Ishikawa (cell line): ENCODE results near the gene ORM2.

Experiments used
- CEBPB ChIP-seq: IDR thresholded peaks from 2 replicates; pipeline ENCODE4 v1.6.1; 2012
- CREB1 ChIP-seq: IDR thresholded peaks from 2 replicates; pipeline ENCODE4 v1.6.1; 2012; ENCODE audit warnings: low read depth
- EGR1 ChIP-seq: IDR thresholded peaks from 2 replicates; pipeline ENCODE4 v1.6.1; 2012
- EP300 ChIP-seq: IDR thresholded peaks from 2 replicates; pipeline ENCODE4 v1.6.1; 2012; ENCODE audit warnings: borderline replicate concordance
- FOXM1 ChIP-seq: IDR thresholded peaks from 2 replicates; pipeline ENCODE4 v1.6.1; 2012; ENCODE audit warnings: low read depth, borderline replicate concordance
- TAF1 ChIP-seq: IDR thresholded peaks from 2 replicates; pipeline ENCODE4 v1.6.1; 2012; ENCODE audit warnings: low read depth, mild to moderate bottlenecking
- TCF12 ChIP-seq: IDR thresholded peaks from 2 replicates; pipeline ENCODE4 v1.6.1; 2012; ENCODE audit warnings: low read depth
- YY1 ChIP-seq: IDR thresholded peaks from 2 replicates; pipeline ENCODE4 v1.6.1; 2012; ENCODE audit warnings: low read depth
- ZBTB7A ChIP-seq: IDR thresholded peaks from 2 replicates; pipeline ENCODE4 v1.6.1; 2012; ENCODE audit warnings: low read depth
- TF ChIP-seq, protein P1 (sequence below): IDR thresholded peaks from 2 replicates; pipeline ENCODE4 v1.6.1; 2012
- TF ChIP-seq, protein P2 (sequence below): IDR thresholded peaks from 2 replicates; pipeline ENCODE4 v1.6.1; 2012; ENCODE audit warnings: low read depth, mild to moderate bottlenecking

DNA sequence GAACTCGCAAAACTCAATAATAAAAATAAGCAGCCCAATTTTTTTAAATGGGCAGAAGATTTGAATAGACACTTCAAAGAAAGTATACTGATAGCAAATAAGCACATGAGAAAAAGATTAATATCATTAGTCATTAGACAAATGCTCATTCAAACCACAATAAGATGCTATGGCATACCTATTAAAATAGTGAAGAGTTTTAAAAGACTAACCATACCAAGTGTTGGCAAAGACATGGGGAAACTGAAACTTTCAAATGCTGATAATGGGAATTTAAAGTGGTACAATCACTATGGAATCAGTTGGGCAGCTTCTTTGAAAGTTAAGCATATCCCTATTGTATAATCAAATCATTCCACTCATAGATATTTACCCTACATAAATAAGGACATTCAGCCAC lies 33.3 kb upstream of the ORM2 start:
- TF ChIP-seq, protein P1, sequence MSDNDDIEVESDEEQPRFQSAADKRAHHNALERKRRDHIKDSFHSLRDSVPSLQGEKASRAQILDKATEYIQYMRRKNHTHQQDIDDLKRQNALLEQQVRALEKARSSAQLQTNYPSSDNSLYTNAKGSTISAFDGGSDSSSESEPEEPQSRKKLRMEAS: no peak
- no peak for TF ChIP-seq ZBTB7A
- no peak for TF ChIP-seq TCF12
- no peak for TF ChIP-seq EGR1
- no peak for TF ChIP-seq CEBPB
- TF ChIP-seq TAF1: no peak
- TF ChIP-seq, protein P2, sequence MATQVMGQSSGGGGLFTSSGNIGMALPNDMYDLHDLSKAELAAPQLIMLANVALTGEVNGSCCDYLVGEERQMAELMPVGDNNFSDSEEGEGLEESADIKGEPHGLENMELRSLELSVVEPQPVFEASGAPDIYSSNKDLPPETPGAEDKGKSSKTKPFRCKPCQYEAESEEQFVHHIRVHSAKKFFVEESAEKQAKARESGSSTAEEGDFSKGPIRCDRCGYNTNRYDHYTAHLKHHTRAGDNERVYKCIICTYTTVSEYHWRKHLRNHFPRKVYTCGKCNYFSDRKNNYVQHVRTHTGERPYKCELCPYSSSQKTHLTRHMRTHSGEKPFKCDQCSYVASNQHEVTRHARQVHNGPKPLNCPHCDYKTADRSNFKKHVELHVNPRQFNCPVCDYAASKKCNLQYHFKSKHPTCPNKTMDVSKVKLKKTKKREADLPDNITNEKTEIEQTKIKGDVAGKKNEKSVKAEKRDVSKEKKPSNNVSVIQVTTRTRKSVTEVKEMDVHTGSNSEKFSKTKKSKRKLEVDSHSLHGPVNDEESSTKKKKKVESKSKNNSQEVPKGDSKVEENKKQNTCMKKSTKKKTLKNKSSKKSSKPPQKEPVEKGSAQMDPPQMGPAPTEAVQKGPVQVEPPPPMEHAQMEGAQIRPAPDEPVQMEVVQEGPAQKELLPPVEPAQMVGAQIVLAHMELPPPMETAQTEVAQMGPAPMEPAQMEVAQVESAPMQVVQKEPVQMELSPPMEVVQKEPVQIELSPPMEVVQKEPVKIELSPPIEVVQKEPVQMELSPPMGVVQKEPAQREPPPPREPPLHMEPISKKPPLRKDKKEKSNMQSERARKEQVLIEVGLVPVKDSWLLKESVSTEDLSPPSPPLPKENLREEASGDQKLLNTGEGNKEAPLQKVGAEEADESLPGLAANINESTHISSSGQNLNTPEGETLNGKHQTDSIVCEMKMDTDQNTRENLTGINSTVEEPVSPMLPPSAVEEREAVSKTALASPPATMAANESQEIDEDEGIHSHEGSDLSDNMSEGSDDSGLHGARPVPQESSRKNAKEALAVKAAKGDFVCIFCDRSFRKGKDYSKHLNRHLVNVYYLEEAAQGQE: no peak
- TF ChIP-seq YY1: no peak
- no peak for TF ChIP-seq CREB1
- no peak for TF ChIP-seq FOXM1
- no peak for TF ChIP-seq EP300
